ENCODE measurements around the gene RBP3. TPM values are rescaled to one million over a fixed set of nuclear protein-coding genes. Genes with fewer than 3 reads are reported as not detected.

Gene RBP3
- total RNA-seq, 1 experiment from 2014 or later = not detected

- H3K36me3 ChIP-seq (ENCODE audit: control insufficient read depth, insufficient read depth, low read length) = no peaks in the 10 kb centered on the region
- no peaks in the 10 kb centered on the region for H3K27me3 ChIP-seq (ENCODE audit: control insufficient read depth, insufficient read depth, low read length)
- ChIA-PET POLR2A (no interaction called here), CTCF (interaction anchor here (1.0 to 1.6 kb wide), 2 partner anchors 9 to 13 kb away, joined by 3 read pairs; partner anchors contain the start of gene ZNF488)
- no peaks in the 10 kb centered on the region for H3K9me3 ChIP-seq (ENCODE audit: control insufficient read depth, insufficient read depth, low read depth, low read length)
- TF ChIP-seq, protein P1, sequence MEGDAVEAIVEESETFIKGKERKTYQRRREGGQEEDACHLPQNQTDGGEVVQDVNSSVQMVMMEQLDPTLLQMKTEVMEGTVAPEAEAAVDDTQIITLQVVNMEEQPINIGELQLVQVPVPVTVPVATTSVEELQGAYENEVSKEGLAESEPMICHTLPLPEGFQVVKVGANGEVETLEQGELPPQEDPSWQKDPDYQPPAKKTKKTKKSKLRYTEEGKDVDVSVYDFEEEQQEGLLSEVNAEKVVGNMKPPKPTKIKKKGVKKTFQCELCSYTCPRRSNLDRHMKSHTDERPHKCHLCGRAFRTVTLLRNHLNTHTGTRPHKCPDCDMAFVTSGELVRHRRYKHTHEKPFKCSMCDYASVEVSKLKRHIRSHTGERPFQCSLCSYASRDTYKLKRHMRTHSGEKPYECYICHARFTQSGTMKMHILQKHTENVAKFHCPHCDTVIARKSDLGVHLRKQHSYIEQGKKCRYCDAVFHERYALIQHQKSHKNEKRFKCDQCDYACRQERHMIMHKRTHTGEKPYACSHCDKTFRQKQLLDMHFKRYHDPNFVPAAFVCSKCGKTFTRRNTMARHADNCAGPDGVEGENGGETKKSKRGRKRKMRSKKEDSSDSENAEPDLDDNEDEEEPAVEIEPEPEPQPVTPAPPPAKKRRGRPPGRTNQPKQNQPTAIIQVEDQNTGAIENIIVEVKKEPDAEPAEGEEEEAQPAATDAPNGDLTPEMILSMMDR (IDR thresholded peaks at IDR 0.05) = no peak
- no peak for TF ChIP-seq TCF7L2 (IDR thresholded peaks at IDR 0.05; ENCODE audit: low read depth, low read length)
- no peak for TF ChIP-seq REST (IDR thresholded peaks at IDR 0.05; ENCODE audit: insufficient read depth in 1 of 2, low read depth in 2 of 2, low read length in 1 of 2)
- no peak for TF ChIP-seq POLR2AphosphoS5 (IDR thresholded peaks at IDR 0.05; ENCODE audit: low read depth, low read length)
- TF ChIP-seq SIN3A (IDR thresholded peaks at IDR 0.05; ENCODE audit: borderline replicate concordance, insufficient read depth, low read depth, low read length) = no peak
- DNase-seq (ENCODE audit: low read depth, low spot score) (no peak), ATAC-seq (no peak)
- intact Hi-C loops (cut with micrococcal nuclease; ENCODE audit: unreplicated experiment) = no loop called here
- in situ Hi-C loops (cut with HindIII; ENCODE audit: low pct_unique_long_range_greater_than_20kb, low sequenced_read_pairs) = no loop called here
- no peaks in the 10 kb centered on the region for H3K4me1 ChIP-seq (ENCODE audit: control insufficient read depth, insufficient read depth, low read length)
- H3K27ac ChIP-seq (ENCODE audit: low read length) = no peak overlapping the region
- H3K4me3 ChIP-seq (ENCODE audit: low read depth in 2 of 2, low read length in 2 of 2) = no peak overlapping the region
- no TSS peak for BruUV-seq (replicated peaks)
These were observed 26.7 kb downstream of the RBP3 start for GRCh38 chr10:47374611-47375536.

- POLR2A ChIA-PET = no interaction called here
- Histone ChIP-seq H3K27ac (ENCODE audit: low read length) (no peak overlapping the region), H3K4me3 (ENCODE audit: low read depth in 2 of 2, low read length in 2 of 2) (no peak overlapping the region), H3K9me3 (ENCODE audit: control insufficient read depth, insufficient read depth, low read depth, low read length) (no peaks in the 10 kb centered on the region), H3K4me1 (ENCODE audit: control insufficient read depth, insufficient read depth, low read length) (no peaks in the 10 kb centered on the region), H3K36me3 (ENCODE audit: control insufficient read depth, insufficient read depth, low read length) (no peaks in the 10 kb centered on the region), H3K27me3 (ENCODE audit: control insufficient read depth, insufficient read depth, low read length) (no peaks in the 10 kb centered on the region)
- intact Hi-C loops (cut with micrococcal nuclease; ENCODE audit: unreplicated experiment) = no loop called here
- ATAC-seq (no peak), DNase-seq (ENCODE audit: low read depth, low spot score) (no peak)
- no TSS peak for BruUV-seq (replicated peaks)
- no peak for TF ChIP-seq REST (IDR thresholded peaks at IDR 0.05; ENCODE audit: insufficient read depth in 1 of 2, low read depth in 2 of 2, low read length in 1 of 2)
- TF ChIP-seq SIN3A (IDR thresholded peaks at IDR 0.05; ENCODE audit: borderline replicate concordance, insufficient read depth, low read depth, low read length) = no peak
- no peak for TF ChIP-seq POLR2AphosphoS5 (IDR thresholded peaks at IDR 0.05; ENCODE audit: low read depth, low read length)
- no peak for TF ChIP-seq TCF7L2 (IDR thresholded peaks at IDR 0.05; ENCODE audit: low read depth, low read length)
- TF ChIP-seq, protein P1 (IDR thresholded peaks at IDR 0.05) = no peak
- in situ Hi-C loops (cut with HindIII; ENCODE audit: low pct_unique_long_range_greater_than_20kb, low sequenced_read_pairs) = no loop called here
- CTCF ChIA-PET = interaction anchor here (0.6 kb wide), 1 partner anchor 30 kb away, joined by 3 read pairs; no protein-coding TSS in a partner anchor
These were observed 28.5 kb downstream of the RBP3 start for GRCh38 chr10:47376522-47377220.
